IPS DF 19.7 (cell line): Measurements from ENCODE around the gene HABP4.

Experiments used
- DNase-seq: peaks from one replicate; pipeline ENCODE4 v3.0.0-alpha.2; 2013; ENCODE audit warnings: low read depth, low spot score

HABP4 gene

GRCh38 chr9:96436063-96436455 is 13.9 kb upstream of the HABP4 start:
- DNase-seq, result no peak

- no peak for DNase-seq
Observed at GRCh38 chr9:96436456-96437126, 13.4 kb upstream of the HABP4 start.

- no peak for DNase-seq
Observed at GRCh38 chr9:96437454-96437853, 12.5 kb upstream of the HABP4 start.

- no peak for DNase-seq
Observed at GRCh38 chr9:96440671-96441199, 9.2 kb upstream of the HABP4 start.

GRCh38 chr9:96441798-96442445 is 8.0 kb upstream of the HABP4 start:
- DNase-seq, result no peak

- no peak for DNase-seq
Observed at GRCh38 chr9:96442491-96442890, 7.5 kb upstream of the HABP4 start.

- no peak for DNase-seq
Observed at GRCh38 chr9:96447406-96447805, 2.6 kb upstream of the HABP4 start.

- no peak for DNase-seq
Observed at GRCh38 chr9:96448546-96449170, 1.3 kb upstream of the HABP4 start.

GRCh38 chr9:96449523-96449844 is 485 bp upstream of the HABP4 start:
- no peak for DNase-seq

GRCh38 chr9:96450613-96451528 is 902 bp downstream of the HABP4 start:
- DNase-seq, result no peak

- no peak for DNase-seq
Observed at GRCh38 chr9:96453625-96454024, 3.7 kb downstream of the HABP4 start.

- DNase-seq, result no peak
Observed at GRCh38 chr9:96457266-96457665, 7.3 kb downstream of the HABP4 start.

GRCh38 chr9:96458226-96458625 is 8.3 kb downstream of the HABP4 start:
- no peak for DNase-seq

- DNase-seq, result no peak
Observed at GRCh38 chr9:96459268-96460007, 9.5 kb downstream of the HABP4 start.

- no peak for DNase-seq
Observed at GRCh38 chr9:96460470-96460869, 10.5 kb downstream of the HABP4 start.

- no peak for DNase-seq
Observed at GRCh38 chr9:96460882-96461281, 10.9 kb downstream of the HABP4 start.

GRCh38 chr9:96461336-96461735 is 11.4 kb downstream of the HABP4 start:
- DNase-seq, result no peak

GRCh38 chr9:96462541-96462940 is 12.6 kb downstream of the HABP4 start:
- no peak for DNase-seq

GRCh38 chr9:96464426-96464825 is 14.5 kb downstream of the HABP4 start:
- DNase-seq, result no peak

GRCh38 chr9:96467784-96468183 is 17.8 kb downstream of the HABP4 start:
- DNase-seq, result no peak

GRCh38 chr9:96476013-96476412 is 26.0 kb downstream of the HABP4 start:
- no peak for DNase-seq
